ENCODE data around the gene CFAP57. TPM values are rescaled to one million over a fixed set of nuclear protein-coding genes. Genes with fewer than 3 reads are reported as not detected.

The CFAP57 gene
- total and polyA plus RNA-seq, 2 of the 8 experiments (the other 6 are each of a cell fraction or from before 2014, with no cell fraction given): 0.20 to 0.80 TPM

- TF ChIP-seq ATF2 (IDR thresholded peaks at IDR 0.05; ENCODE audit: low read length) (no peak), SAP30 (IDR thresholded peaks at IDR 0.05; ENCODE audit: insufficient read depth, insufficient replicate concordance, low read length) (no peak), CHD1 (IDR thresholded peaks at IDR 0.05; ENCODE audit: low read depth, low read length) (peak; percentile 91), RBBP5 (IDR thresholded peaks at IDR 0.05; ENCODE audit: borderline replicate concordance, low read depth, low read length) (no peak), MAX (IDR thresholded peaks at IDR 0.05) (no peak), SP4 (IDR thresholded peaks at IDR 0.05; ENCODE audit: low read length) (peak; percentile 67; the same call in 1 of the 2 replicates), GABPA (IDR thresholded peaks at IDR 0.05; ENCODE audit: borderline replicate concordance, insufficient read depth, low read length) (no peak), USF2 (IDR thresholded peaks at IDR 0.05; ENCODE audit: low read length) (no peak), MAFK (IDR thresholded peaks at IDR 0.05; ENCODE audit: low read depth, low read length) (no peak), SP1 (IDR thresholded peaks at IDR 0.05; ENCODE audit: low read depth, low read length) (peak; percentile 45; the same call in 1 of the 2 replicates), NRF1 (IDR thresholded peaks at IDR 0.05; ENCODE audit: low read depth, low read length) (no peak), EZH2 (IDR thresholded peaks at IDR 0.05; ENCODE audit: low read depth, low read length, severe bottlenecking) (no peak), PHF8 (conservative IDR thresholded peaks at IDR 0.05; ENCODE audit: low read depth, low read length) (no peak), JUND (IDR thresholded peaks at IDR 0.05; ENCODE audit: low read length) (peak; percentile 96), BACH1 (IDR thresholded peaks at IDR 0.05; ENCODE audit: low read length) (no peak), SRF (IDR thresholded peaks at IDR 0.05; ENCODE audit: low read depth, low read length) (no peak), CTCF (IDR thresholded peaks at IDR 0.05; ENCODE audit: control extremely low read depth in 1 of 3, insufficient read depth in 1 of 3, low read depth in 1 of 3, low read length in 3 of 3) (peak; percentile 69 to 93 (median 84)), CREB1 (IDR thresholded peaks at IDR 0.05) (peak; percentile 30; the same call in 1 of the 2 replicates), BRCA1 (IDR thresholded peaks at IDR 0.05; ENCODE audit: low read depth, low read length) (no peak), EP300 (IDR thresholded peaks at IDR 0.05; ENCODE audit: borderline replicate concordance in 1 of 2, low read depth in 2 of 2, low read length in 2 of 2) (peak in 1 of 2 experiments; percentile 97; a peak in 2 of 3 replicates)
Measured at GRCh38 chr1:43143441-43143888, 28.7 kb upstream of the CFAP57 start (continued).

Measured in H1 (cell line).